ENCODE results near the gene AMELX.

Gene AMELX

DNA sequence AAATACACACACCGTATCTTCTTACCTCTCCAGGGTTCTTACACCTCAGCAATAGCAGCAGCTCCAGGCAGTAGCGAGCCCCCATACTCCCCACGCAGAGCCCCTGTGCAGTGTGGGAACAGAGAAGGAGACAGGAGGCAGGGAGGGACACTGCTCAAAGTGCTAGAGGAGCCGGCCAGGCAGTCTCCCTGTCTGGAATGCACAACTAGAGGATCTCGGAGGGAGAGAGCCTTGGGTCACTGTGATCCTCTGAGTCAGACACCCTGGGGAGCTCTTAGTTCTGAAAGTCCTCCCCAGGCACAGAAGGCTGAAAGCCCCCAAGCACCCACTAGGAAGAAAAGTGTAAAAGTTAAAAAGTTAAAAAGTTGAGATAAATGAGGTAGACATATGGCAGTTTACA is 16.0 kb downstream of the AMELX start:
- DNase-seq (ENCODE audit: low spot score), result no peak

DNA sequence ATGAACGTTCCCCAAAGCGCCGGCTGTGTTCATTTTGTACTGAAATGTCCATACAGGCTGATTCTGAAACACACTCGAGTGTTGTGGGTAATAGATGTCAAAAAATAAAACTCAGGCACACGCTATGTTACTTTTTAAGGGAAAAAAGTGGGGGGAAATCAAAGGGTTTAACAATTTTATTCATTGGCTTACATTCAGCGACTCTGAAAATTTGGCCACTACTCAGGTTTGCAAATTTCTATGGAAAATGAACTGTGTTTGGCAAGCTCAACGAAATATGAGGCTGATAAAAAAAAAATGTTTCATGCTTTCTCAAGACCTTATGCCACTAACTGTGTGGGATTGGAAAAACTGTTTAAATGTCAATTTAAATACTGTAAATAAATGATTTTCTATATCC is 18.5 kb downstream of the AMELX start:
- no peak for DNase-seq (ENCODE audit: low spot score)

DNA sequence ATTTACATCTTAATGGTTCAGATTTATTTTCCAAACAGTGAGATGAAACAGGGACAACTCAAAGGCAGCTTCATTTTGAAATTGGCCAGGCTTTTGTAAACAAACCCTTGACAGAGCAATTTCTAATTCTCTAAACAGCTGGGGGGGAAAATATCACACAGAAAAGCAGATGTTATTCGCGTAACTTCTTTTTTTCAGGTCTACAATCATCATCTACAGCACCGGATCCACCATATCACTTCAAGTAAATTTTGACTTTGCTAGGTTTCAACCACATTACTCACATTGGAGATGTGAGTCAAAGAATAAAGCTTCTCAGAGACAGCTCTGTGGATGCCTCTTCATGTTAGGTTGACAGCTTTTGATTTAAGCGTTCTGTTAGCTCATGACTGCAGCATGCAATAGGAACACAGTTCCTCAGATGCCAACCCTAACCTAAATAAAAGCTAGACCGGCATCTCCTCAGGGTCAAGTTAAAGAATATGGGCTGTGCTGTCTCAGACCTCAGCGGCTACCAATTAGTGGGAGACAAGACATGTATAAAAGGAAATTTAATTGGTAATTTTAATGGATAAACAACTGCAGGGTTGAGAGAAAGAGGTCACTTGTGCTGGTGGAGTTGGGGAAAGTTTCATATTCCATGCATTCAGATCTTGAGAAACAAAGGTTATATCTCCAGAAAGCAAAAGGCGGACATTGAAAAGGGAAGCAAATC is 26.8 kb downstream of the AMELX start:
- no peak for DNase-seq (ENCODE audit: low spot score)

DNA sequence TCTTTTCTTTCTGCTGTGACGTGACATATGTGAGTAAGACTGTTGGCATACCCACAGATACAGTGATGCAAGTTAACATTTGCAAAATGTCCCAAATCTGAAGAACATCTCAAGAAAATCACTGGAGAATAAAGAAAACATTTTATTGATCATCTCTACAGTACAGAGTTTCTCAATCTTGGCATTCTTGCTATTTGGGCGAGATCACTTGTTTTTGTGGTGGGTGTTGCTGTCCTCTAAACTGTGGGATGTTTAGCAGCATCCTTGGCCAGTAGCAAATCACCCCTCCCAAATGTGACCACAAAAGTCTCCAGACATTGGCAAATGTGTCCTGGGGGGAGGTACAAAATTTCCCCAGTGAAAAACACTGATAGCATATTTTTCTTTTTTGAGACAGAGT is 28.8 kb downstream of the AMELX start:
- no peak for DNase-seq (ENCODE audit: low spot score)

DNA sequence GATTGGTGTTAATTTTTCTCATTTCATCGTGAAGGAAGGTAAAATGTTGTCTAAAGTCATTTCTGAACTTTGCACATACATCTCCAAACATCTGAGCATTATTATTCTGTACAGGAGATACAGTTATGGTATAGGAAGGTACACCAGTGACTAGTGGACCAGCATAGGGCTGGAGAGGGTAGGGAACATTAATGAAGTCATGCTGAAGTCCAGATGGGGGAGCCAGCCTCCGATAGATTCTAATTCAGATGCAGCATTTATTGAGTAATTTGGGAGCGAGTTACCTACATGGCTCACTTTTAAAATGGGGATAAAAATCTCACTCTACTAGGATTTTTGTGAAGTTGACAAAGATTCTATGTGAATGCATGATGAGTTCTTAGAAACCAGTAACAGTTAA is 34.9 kb downstream of the AMELX start:
- no peak for DNase-seq (ENCODE audit: low spot score)

DNA sequence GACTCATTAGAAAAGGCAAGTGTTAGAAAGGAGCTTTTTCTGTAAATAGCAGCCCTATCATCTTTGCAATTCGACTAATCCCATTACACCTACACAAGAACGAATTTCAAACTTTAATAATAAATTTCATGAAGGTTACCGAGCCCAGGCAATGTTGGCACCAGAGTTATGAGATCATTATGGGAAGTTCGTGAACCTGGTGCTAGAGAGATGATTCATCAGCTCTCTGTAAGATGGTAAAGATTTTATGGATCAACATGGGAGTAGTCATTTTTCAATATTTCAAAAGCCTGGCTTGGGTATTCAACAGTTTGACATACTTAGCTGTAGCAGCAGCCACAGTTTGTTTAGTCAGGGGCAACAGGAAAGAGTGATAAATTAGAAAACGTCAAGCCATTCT is 35.8 kb downstream of the AMELX start:
- no peak for DNase-seq (ENCODE audit: low spot score)

DNA sequence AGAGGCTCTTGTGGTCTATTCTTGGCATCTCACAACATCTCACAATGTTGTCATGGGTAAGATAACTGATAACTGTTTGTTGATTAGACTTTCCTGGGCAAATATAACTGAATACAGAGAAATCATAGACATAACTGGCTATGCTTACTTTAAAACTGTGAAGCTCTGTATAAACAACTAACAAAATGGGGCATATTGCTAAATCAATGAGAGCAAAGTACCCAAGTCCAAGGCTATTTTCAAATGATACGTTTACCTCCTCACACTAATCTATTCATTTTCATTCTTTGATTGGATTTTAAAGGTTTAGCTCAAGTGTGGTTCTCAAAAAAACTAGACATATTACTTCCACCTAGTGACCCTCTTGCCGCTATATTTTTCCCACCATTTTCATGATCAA is 38.6 kb downstream of the AMELX start:
- DNase-seq (ENCODE audit: low spot score), result no peak

DNA sequence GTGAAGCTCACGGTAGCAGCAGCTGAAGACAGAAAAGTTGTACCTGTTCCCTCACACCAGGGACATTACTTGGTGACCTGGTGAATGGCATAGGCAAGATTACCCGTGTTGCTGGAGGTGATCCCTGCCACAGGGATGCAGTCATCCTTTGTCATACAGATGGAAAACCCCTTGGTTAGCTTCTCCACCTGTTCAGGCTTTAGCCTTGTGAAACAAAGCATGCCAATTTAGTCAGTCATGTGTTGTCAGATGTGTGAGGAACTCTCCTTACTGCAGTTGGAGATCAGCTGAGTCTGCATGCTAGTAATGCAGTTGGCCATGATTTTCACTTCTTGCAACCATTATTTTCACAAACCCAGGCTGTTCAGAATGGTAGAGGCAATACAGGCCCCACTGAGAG is 41.0 kb downstream of the AMELX start:
- no peak for DNase-seq (ENCODE audit: low spot score)

DNA sequence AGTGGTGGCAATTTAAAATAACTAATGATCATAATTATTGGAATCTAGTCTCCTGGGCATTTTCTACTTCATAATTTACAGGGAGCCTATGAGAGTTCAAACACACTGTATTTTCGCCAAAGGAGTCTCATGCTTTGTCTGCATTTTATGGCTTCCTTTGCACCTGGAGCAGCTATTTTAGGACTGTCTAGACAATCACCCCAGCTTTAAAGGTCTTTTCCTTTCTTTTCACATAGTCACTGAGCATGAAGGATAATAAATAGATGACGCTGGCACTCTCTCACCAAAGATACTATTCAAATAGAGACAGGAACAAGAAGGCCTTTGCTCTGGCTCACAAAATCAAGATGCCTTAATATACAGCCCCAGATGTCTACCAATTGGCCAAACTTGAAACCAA is 43.0 kb downstream of the AMELX start:
- DNase-seq (ENCODE audit: low spot score), result no peak

DNA sequence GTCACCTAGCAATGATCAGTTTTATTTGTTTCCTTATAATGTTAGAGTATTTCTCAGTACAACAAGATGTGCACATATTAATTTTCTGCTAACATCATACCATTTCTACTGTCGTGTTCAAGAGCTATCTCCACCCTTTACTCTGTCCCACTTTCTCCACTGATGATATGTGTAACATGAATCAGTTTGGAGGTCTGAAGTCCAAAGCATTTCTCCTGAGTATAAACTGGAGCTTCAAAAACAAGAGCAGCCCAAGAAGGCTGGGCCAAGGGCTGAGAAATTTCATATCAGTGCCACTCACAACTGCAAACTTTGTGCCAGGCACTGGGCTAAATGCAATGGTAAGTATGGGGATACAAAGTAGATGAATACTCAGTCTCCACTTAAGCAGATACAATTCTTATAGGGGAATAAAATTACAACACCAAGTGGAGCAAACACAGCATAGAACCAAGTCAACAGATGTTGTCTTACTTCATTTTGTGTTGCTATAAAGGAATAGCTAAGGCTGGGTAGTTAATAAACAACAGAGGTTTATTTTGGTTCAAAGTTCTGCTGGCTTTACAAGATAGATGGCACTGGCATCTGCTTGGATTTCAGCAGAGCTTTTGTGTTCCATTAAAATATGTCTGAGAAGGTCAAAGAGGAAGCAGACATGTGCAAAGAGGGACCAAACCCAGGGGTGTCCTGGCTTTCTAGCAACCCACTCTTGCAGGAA is 44.2 kb downstream of the AMELX start:
- DNase-seq (ENCODE audit: low spot score), result no peak

DNA sequence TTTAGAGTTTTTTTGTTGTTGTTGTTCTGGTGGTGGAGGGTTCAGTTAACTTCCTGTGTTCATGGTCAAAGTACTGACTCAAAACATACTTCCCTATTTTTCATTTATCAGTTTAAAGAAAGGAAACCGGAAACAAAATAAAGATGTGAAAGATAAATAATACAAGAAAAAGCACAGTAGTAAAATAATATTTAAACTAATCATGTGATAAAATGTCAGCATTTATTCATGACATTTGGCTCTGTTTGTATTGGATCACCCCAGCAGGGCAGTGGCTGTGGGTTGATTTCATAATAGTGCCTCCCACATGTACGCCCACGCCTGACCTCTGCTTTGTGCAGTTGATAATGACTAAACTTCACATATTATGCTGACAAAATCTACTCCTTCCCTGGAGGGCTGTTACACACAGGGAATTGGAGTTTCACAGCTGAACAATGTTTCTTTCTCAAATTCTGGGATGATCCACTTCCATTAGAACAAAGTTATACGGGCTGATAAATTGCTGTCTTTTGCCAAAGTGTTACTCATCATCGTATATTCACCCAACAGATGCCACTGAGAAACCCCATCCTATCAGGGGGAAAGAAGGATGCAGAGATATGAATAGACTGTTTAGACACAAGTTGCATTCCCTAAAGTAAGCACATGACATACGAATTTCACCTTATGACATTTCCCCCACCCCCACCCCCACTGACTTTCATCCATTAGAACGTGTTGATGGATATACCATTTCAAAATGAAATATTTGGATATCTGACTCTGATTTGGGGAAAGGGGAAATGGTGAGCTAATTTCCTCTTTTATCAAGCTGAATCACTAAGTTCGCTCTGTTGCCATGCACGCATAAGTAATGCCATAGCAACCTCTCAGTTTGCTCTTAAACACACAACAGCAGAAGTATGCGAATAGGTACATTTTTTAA is 48.3 kb downstream of the AMELX start:
- DNase-seq (ENCODE audit: low spot score), result no peak

DNA sequence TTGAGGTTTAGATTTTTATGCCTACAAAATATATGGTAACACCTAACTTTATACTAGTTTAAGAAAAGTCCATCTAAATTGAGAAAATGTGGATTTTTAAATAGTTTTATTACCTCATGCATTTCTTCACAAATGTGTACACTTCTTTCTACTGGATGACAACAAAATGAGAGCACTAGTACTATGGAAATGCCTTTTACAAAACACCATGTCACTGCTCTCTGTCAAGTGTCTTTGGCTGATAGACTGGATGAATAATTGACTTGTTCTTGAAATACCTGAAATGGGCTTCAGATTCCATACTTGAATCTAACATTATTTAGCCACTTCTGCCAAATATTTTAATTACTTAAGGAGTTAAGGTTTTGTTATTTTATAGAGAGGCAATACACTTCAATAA is 49.5 kb downstream of the AMELX start:
- no peak for DNase-seq (ENCODE audit: low spot score)

DNA sequence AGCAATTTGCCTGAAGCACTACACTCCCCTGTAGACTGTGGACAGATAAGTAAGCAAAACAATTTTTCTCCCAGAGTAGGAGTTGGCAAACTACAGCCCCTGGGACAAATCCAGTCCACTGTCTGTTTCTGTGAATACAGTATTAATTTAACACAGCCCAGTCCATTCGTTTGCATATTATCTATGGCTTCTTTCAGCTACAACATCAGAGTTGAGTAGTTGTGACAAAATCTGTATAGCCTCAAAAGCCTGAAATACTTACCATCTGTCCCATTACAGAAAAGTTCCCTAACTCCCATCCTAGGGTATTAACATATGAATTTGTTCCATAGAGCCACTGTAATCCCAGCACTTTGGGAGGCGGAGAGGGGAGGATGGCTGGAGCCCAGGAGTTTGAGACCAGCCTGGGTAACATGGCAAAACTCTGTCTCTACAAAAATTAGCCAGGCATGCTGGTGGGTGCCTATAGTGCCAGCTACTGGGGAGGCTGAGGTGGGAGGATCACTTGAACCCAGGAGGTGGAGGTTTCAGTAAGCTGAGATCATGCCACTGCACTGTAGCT is 53.0 kb downstream of the AMELX start:
- no peak for DNase-seq (ENCODE audit: low spot score)

DNA sequence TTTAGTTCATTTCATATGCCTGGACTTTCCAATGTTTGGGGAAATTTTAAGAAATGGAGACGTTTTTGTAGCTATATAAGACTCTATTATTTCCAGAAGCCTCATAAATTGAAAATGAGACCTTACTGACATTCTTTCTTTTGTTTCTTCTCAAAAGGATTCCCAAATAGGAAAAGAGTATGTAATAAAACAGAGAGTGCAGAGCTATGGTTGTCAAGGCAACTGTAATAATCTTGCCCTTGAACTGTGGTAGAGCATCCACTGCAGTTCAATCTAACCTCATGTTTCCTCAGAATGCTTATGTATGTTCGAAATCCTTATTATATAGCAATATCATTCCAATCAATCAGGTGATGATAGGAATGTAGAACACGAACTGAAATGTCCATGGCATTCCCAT is 54.1 kb downstream of the AMELX start:
- no peak for DNase-seq (ENCODE audit: low spot score)

DNA sequence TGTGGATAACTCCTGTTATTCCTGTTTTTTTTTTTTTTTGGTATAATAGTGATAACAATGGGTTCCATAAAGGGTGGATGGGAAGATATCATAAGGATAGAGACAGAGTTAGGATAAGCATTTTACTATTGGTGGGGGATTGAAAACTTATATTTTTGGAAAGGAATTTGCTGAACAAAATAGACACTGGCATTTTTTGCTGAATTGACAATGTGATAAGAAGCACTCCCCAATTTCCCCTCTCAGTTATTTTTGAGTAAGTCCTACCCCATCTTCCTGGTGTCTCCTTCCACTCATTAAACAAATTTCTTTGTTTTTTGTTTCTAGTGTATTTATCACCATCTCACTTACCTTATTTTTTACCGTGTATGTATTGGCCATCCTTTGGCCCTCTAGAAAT is 55.8 kb downstream of the AMELX start:
- no peak for DNase-seq (ENCODE audit: low spot score)

DNA sequence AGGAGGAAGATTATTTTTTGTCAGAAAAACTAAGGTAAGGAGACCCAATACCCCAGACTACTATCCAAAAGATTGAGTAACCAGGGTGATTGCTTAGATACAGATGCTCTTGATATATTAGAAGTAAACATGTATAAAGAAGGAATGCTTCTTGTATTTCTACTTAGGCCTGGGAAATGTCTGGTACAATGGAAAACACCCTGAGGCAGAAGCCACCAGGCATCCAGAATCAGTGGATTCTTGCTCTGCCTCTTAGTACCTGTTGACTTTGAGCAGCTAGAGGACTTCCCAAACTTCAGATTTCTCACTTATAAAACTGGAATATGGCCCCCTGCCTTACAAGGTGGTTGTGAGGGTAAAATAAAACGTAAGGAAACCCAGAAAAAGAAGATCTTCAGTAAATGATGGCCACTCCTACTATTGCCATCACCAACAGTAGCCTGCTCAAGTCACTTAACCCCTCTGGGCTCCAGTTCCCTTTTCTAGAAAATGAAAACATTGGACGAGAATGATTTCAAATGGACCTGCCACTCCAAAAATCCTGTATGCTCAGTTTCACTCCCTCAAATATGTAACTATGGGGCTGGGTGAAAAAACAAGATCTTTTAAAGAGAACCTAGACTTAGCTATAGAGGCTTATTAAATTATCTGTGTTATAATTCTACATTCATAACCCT is 56.6 kb downstream of the AMELX start:
- no peak for DNase-seq (ENCODE audit: low spot score)

Data from cerebellar cortex (tissue), 1 donor.